ENCODE measurements around the gene CSRNP3. TPM values are rescaled to one million over a fixed set of nuclear protein-coding genes. Genes with fewer than 3 reads are reported as not detected.

The CSRNP3 gene
- total RNA-seq, 1 experiment from 2014 or later, result not detected

- in situ Hi-C loops (cut with HindIII; ENCODE audit: low pct_unique_long_range_greater_than_20kb, low sequenced_read_pairs) (no loop called here), intact Hi-C loops (cut with micrococcal nuclease; ENCODE audit: unreplicated experiment) (no loop called here)
- no peak overlapping the region for H3K27ac ChIP-seq (ENCODE audit: low read length)
- no peaks in the 10 kb centered on the region for H3K4me1 ChIP-seq (ENCODE audit: control insufficient read depth, insufficient read depth, low read length)
- ATAC-seq (no peak), DNase-seq (ENCODE audit: low read depth, low spot score) (no peak)
- H3K9me3 ChIP-seq (ENCODE audit: control insufficient read depth, insufficient read depth, low read depth, low read length), result no peaks in the 10 kb centered on the region
- no peaks in the 10 kb centered on the region for H3K27me3 ChIP-seq (ENCODE audit: control insufficient read depth, insufficient read depth, low read length)
- H3K4me3 ChIP-seq (ENCODE audit: low read depth in 2 of 2, low read length in 2 of 2), result no peak overlapping the region
- no TSS peak for BruUV-seq (replicated peaks)
- ChIA-PET CTCF (no interaction called here), POLR2A (no interaction called here)
- no peaks in the 10 kb centered on the region for H3K36me3 ChIP-seq (ENCODE audit: control insufficient read depth, insufficient read depth, low read length)
- TF ChIP-seq TCF7L2 (IDR thresholded peaks at IDR 0.05; ENCODE audit: low read depth, low read length) (no peak), POLR2AphosphoS5 (IDR thresholded peaks at IDR 0.05; ENCODE audit: low read depth, low read length) (no peak), SIN3A (IDR thresholded peaks at IDR 0.05; ENCODE audit: borderline replicate concordance, insufficient read depth, low read depth, low read length) (no peak)
- TF ChIP-seq, protein P1, sequence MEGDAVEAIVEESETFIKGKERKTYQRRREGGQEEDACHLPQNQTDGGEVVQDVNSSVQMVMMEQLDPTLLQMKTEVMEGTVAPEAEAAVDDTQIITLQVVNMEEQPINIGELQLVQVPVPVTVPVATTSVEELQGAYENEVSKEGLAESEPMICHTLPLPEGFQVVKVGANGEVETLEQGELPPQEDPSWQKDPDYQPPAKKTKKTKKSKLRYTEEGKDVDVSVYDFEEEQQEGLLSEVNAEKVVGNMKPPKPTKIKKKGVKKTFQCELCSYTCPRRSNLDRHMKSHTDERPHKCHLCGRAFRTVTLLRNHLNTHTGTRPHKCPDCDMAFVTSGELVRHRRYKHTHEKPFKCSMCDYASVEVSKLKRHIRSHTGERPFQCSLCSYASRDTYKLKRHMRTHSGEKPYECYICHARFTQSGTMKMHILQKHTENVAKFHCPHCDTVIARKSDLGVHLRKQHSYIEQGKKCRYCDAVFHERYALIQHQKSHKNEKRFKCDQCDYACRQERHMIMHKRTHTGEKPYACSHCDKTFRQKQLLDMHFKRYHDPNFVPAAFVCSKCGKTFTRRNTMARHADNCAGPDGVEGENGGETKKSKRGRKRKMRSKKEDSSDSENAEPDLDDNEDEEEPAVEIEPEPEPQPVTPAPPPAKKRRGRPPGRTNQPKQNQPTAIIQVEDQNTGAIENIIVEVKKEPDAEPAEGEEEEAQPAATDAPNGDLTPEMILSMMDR (IDR thresholded peaks at IDR 0.05), result no peak
- TF ChIP-seq, protein P2, sequence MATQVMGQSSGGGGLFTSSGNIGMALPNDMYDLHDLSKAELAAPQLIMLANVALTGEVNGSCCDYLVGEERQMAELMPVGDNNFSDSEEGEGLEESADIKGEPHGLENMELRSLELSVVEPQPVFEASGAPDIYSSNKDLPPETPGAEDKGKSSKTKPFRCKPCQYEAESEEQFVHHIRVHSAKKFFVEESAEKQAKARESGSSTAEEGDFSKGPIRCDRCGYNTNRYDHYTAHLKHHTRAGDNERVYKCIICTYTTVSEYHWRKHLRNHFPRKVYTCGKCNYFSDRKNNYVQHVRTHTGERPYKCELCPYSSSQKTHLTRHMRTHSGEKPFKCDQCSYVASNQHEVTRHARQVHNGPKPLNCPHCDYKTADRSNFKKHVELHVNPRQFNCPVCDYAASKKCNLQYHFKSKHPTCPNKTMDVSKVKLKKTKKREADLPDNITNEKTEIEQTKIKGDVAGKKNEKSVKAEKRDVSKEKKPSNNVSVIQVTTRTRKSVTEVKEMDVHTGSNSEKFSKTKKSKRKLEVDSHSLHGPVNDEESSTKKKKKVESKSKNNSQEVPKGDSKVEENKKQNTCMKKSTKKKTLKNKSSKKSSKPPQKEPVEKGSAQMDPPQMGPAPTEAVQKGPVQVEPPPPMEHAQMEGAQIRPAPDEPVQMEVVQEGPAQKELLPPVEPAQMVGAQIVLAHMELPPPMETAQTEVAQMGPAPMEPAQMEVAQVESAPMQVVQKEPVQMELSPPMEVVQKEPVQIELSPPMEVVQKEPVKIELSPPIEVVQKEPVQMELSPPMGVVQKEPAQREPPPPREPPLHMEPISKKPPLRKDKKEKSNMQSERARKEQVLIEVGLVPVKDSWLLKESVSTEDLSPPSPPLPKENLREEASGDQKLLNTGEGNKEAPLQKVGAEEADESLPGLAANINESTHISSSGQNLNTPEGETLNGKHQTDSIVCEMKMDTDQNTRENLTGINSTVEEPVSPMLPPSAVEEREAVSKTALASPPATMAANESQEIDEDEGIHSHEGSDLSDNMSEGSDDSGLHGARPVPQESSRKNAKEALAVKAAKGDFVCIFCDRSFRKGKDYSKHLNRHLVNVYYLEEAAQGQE (IDR thresholded peaks at IDR 0.05; ENCODE audit: insufficient read depth in 1 of 2, low read depth in 2 of 2, low read length in 1 of 2), result no peak
Observed at GRCh38 chr2:165423081-165423480, 46.4 kb upstream of the CSRNP3 start.

- H3K4me3 ChIP-seq (ENCODE audit: low read depth in 2 of 2, low read length in 2 of 2), result no peak overlapping the region
- TF ChIP-seq, protein P1 (IDR thresholded peaks at IDR 0.05), result no peak
- no peak for TF ChIP-seq POLR2AphosphoS5 (IDR thresholded peaks at IDR 0.05; ENCODE audit: low read depth, low read length)
- TF ChIP-seq TCF7L2 (IDR thresholded peaks at IDR 0.05; ENCODE audit: low read depth, low read length), result no peak
- TF ChIP-seq SIN3A (IDR thresholded peaks at IDR 0.05; ENCODE audit: borderline replicate concordance, insufficient read depth, low read depth, low read length), result no peak
- intact Hi-C loops (cut with micrococcal nuclease; ENCODE audit: unreplicated experiment), result no loop called here
- ChIA-PET CTCF (interaction anchor here (1.3 kb wide), 1 partner anchor 449 kb away, joined by 5 read pairs; no protein-coding TSS in a partner anchor), POLR2A (no interaction called here)
- no peaks in the 10 kb centered on the region for H3K4me1 ChIP-seq (ENCODE audit: control insufficient read depth, insufficient read depth, low read length)
- ATAC-seq (no peak), DNase-seq (ENCODE audit: low read depth, low spot score) (no peak)
- in situ Hi-C loops (cut with HindIII; ENCODE audit: low pct_unique_long_range_greater_than_20kb, low sequenced_read_pairs), result no loop called here
- no TSS peak for BruUV-seq (replicated peaks)
- H3K27me3 ChIP-seq (ENCODE audit: control insufficient read depth, insufficient read depth, low read length), result no peaks in the 10 kb centered on the region
- H3K9me3 ChIP-seq (ENCODE audit: control insufficient read depth, insufficient read depth, low read depth, low read length), result no peaks in the 10 kb centered on the region
- H3K27ac ChIP-seq (ENCODE audit: low read length), result no peak overlapping the region
- no peaks in the 10 kb centered on the region for H3K36me3 ChIP-seq (ENCODE audit: control insufficient read depth, insufficient read depth, low read length)
Observed at GRCh38 chr2:165425556-165425955, 43.9 kb upstream of the CSRNP3 start.

All from Panc1 (cell line).